ENCODE results near the gene PICALM. TPM values are rescaled to one million over a fixed set of nuclear protein-coding genes. Genes with fewer than 3 reads are reported as not detected.

PICALM gene
- total and polyA plus RNA-seq, 2 of the 13 experiments (the other 11 are each of a cell fraction or from before 2014, with no cell fraction given) = 97.6 to 154 TPM

DNA sequence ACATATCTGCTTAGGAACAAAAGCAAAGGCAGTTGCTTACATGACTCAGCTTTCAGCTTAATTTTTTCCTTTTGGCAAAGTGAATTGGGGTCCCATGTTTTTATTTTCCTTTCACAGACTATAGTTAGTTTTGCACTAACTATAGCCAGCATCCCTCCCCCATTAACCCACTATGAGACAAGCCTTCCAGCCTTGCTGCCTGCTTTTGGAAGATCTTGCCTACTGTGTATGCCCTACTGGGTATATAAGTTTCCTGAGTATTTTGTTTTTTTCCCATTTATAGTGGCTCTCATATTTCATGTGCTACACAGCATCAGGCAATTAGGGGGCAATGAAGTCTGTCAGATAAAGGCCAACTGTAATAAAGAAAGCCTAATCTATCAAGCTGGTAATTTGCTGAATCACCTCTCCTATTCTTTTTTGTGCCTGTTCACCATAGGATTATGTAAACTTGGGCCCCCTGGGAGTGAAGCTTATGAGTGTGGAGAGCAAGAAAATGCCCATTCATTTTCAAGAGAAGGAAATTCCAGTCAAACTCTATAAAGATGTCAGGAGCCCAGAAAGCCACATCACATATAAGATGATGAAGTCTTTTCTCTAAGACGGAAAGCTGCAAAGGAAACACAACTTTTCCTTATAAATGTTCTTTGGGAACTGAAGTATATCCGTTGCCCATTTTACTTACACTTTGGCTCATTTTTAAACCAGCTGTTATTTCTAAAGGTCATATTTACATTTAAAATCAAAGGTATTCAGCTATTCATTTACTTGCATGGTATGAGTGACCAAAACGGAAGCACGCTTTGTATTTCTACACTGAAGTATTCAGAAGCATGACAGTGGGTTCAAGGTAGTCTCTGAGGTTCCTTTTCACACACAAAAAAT, 149.7 kb downstream of the PICALM start (continued):
- TF ChIP-seq ISL2 (CRISPR knock-in tag; IDR thresholded peaks at IDR 0.05) = peak; percentile 70; the same call in 1 of the 2 replicates
- TF ChIP-seq FOXK1 (CRISPR knock-in tag; IDR thresholded peaks at IDR 0.05; ENCODE audit: borderline replicate concordance, low read depth) = 0 out of 2 replicates have a peak, but pooled peaks have one; percentile 7
- 0 out of 2 replicates have a peak, but pooled peaks have one; percentile 34 for TF ChIP-seq HOMEZ (CRISPR knock-in tag; IDR thresholded peaks at IDR 0.05; ENCODE audit: low read depth)
- peak; percentile 52 to 58; a peak in 3 of 4 replicates for TF ChIP-seq MAFK (conservative IDR thresholded peaks at IDR 0.05 in 1 of 2, IDR thresholded peaks at IDR 0.05 in 1 of 2; ENCODE audit: low read length in 2 of 2)
- TF ChIP-seq NR2F1 (CRISPR knock-in tag; IDR thresholded peaks at IDR 0.05) = peak in 1 of 2 experiments; percentile 42; a peak in 1 of 4 replicates
- peak; percentile 87; the same call in 1 of the 2 replicates for TF ChIP-seq NFIC (IDR thresholded peaks at IDR 0.05; ENCODE audit: low read length)
- TF ChIP-seq ZNF17 (CRISPR knock-in tag; IDR thresholded peaks at IDR 0.05) = no peak
- TF ChIP-seq IRF2 (CRISPR knock-in tag; IDR thresholded peaks at IDR 0.05) = no peak
- peak; percentile 82 for TF ChIP-seq NR2F6 (IDR thresholded peaks at IDR 0.05)
- TF ChIP-seq NR2F6 (CRISPR knock-in tag; IDR thresholded peaks at IDR 0.05) = peak; percentile 76
- TF ChIP-seq GABPA (IDR thresholded peaks at IDR 0.05; ENCODE audit: low read depth, low read length) = no peak
- peak; percentile 39; the same call in 1 of the 2 replicates for TF ChIP-seq GABPA (CRISPR knock-in tag; IDR thresholded peaks at IDR 0.05; ENCODE audit: low read depth)
- TF ChIP-seq HNF1A (IDR thresholded peaks at IDR 0.05; ENCODE audit: low read depth) = peak; percentile 78
- peak; percentile 58; the same call in 1 of the 2 replicates for TF ChIP-seq HNF1A (CRISPR knock-in tag; IDR thresholded peaks at IDR 0.05; ENCODE audit: borderline replicate concordance)
- peak; percentile 79 for TF ChIP-seq NCOA2 (CRISPR knock-in tag; IDR thresholded peaks at IDR 0.05)
- TF ChIP-seq ZNF382 (CRISPR knock-in tag; IDR thresholded peaks at IDR 0.05; ENCODE audit: borderline replicate concordance) = no peak
- peak; percentile 77 for TF ChIP-seq RARA (CRISPR knock-in tag; IDR thresholded peaks at IDR 0.05)
- TF ChIP-seq HNRNPUL1 (IDR thresholded peaks at IDR 0.05; ENCODE audit: low read depth, low read length) = no peak
- TF ChIP-seq MAFG (CRISPR knock-in tag; IDR thresholded peaks at IDR 0.05) = peak; percentile 76
- TF ChIP-seq ELF3 (CRISPR knock-in tag; IDR thresholded peaks at IDR 0.05) = peak; percentile 64; the same call in 1 of the 2 replicates
- no peak for TF ChIP-seq PRPF4 (IDR thresholded peaks at IDR 0.05; ENCODE audit: low read depth, low read length, poor library complexity, severe bottlenecking)
- TF ChIP-seq, protein P1, sequence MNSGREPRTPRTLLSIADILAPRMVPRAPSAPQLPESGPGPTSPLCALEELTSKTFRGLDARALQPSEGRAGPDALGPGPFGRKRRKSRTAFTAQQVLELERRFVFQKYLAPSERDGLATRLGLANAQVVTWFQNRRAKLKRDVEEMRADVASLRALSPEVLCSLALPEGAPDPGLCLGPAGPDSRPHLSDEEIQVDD (CRISPR knock-in tag; IDR thresholded peaks at IDR 0.05; ENCODE audit: borderline replicate concordance) = no peak
- TF ChIP-seq ATF1 (CRISPR knock-in tag; IDR thresholded peaks at IDR 0.05) = 0 out of 2 replicates have a peak, but pooled peaks have one; percentile 18
- TF ChIP-seq MAFF (IDR thresholded peaks at IDR 0.05; ENCODE audit: low read depth, low read length) = 0 out of 2 replicates have a peak, but pooled peaks have one; percentile 33
- TF ChIP-seq KDM6A (CRISPR knock-in tag; IDR thresholded peaks at IDR 0.05; ENCODE audit: low read depth) = peak; percentile 52; the same call in 1 of the 2 replicates
